Erythroblast (primary cell): ENCODE results near the gene R3HDM2.

Source experiments
- GATA1 ChIP-seq: IDR thresholded peaks from 2 replicates; pipeline ENCODE4 v1.6.1; 2011; ENCODE audit warnings: low read depth, mild to moderate bottlenecking, control low read depth, low read length, moderate library complexity
- POLR2A ChIP-seq: IDR thresholded peaks from 2 replicates; pipeline ENCODE4 v1.6.1; 2011; ENCODE audit warnings: mild to moderate bottlenecking, low read length

GRCh38 chr12:57401165-57401564 is 29.7 kb downstream of the R3HDM2 start:
- no peak for TF ChIP-seq POLR2A
- no peak for TF ChIP-seq GATA1
